Frontal cortex (tissue), 1 donor: Measurements from ENCODE around the gene TRAM2. TPM values are rescaled to one million over a fixed set of nuclear protein-coding genes. Genes with fewer than 3 reads are reported as not detected.

Experiments used
- total RNA-seq: library from RNA; depleted of rRNA; stranded (reverse); fragments of >200 nt; gene quantifications from one replicate; pipeline ENCODE4 v1.2.3, GENCODE V29; 2014

The TRAM2 gene
- total RNA-seq, 1 donor from 2014 or later = 2.0 TPM

Other genes with a start within 250 kb of the TRAM2 start
- 12.6 TPM for gene PAQR8, start 214.9 kb downstream of the TRAM2 start, total RNA-seq
- gene EFHC1, start 156.7 kb downstream of the TRAM2 start, total RNA-seq = 22.4 TPM
- gene TMEM14A, start 94.1 kb upstream of the TRAM2 start, total RNA-seq = 102 TPM
- gene GSTA2, start 186.4 kb upstream of the TRAM2 start, total RNA-seq = not detected
- gene GSTA1, start 226.8 kb upstream of the TRAM2 start, total RNA-seq = not detected